NCI-H1092 treated with DMSO at 0.1 percent for 48 hours (cell line): ENCODE results near the gene KRT222.

Experiments used
- DNase-seq: peaks from one replicate; lab custom pipeline; 2025; lab: John Stamatoyannopoulos, UW

Gene KRT222

GRCh38 chr17:40664582-40665333 lies at the start of gene KRT222:
TSS of gene KRT222 (minus strand) at chr17:40665177. CDS start at chr17:40665099, 78 bp downstream.
- no peak for DNase-seq

- no peak for DNase-seq
These were observed 49.5 kb upstream of the KRT222 start for GRCh38 chr17:40714473-40714872.

GRCh38 chr17:40707745-40708144 lies 42.8 kb upstream of the KRT222 start:
- no peak for DNase-seq

GRCh38 chr17:40705584-40705983 lies 40.6 kb upstream of the KRT222 start:
- no peak for DNase-seq

- DNase-seq, result no peak
These were observed 38.7 kb upstream of the KRT222 start, which contains the start of gene KRT24 for GRCh38 chr17:40703652-40704051. TSS of gene KRT24 (minus strand) at chr17:40703752. CDS start at chr17:40703693, 59 bp downstream.

GRCh38 chr17:40702271-40702670 lies 37.3 kb upstream of the KRT222 start:
- DNase-seq, result no peak

- no peak for DNase-seq
These were observed 34.9 kb upstream of the KRT222 start for GRCh38 chr17:40699853-40700252.

GRCh38 chr17:40699371-40699770 lies 34.4 kb upstream of the KRT222 start:
- no peak for DNase-seq

GRCh38 chr17:40697297-40697696 lies 32.3 kb upstream of the KRT222 start:
- DNase-seq, result no peak

GRCh38 chr17:40696651-40697072 lies 31.7 kb upstream of the KRT222 start:
- DNase-seq, result no peak

GRCh38 chr17:40695874-40696472 lies 31.0 kb upstream of the KRT222 start:
- no peak for DNase-seq

GRCh38 chr17:40694584-40694983 lies 29.6 kb upstream of the KRT222 start:
- no peak for DNase-seq

GRCh38 chr17:40687106-40687505 lies 22.1 kb upstream of the KRT222 start:
- DNase-seq, result no peak

- no peak for DNase-seq
These were observed 21.2 kb upstream of the KRT222 start for GRCh38 chr17:40686192-40686591.

- DNase-seq, result no peak
These were observed 16.0 kb upstream of the KRT222 start for GRCh38 chr17:40680998-40681397.

GRCh38 chr17:40679523-40679907 lies 14.5 kb upstream of the KRT222 start:
- no peak for DNase-seq

- no peak for DNase-seq
These were observed 14.0 kb upstream of the KRT222 start for GRCh38 chr17:40678902-40679522.

- no peak for DNase-seq
These were observed 10.9 kb upstream of the KRT222 start for GRCh38 chr17:40675905-40676304.

GRCh38 chr17:40672654-40673053 lies 7.7 kb upstream of the KRT222 start:
- no peak for DNase-seq

GRCh38 chr17:40671282-40671681 lies 6.3 kb upstream of the KRT222 start:
- no peak for DNase-seq

- no peak for DNase-seq
These were observed 1.4 kb upstream of the KRT222 start for GRCh38 chr17:40666331-40666730.

GRCh38 chr17:40663252-40663651 lies 1.7 kb downstream of the KRT222 start:
- DNase-seq, result no peak

- DNase-seq, result no peak
These were observed 5.1 kb downstream of the KRT222 start for GRCh38 chr17:40659911-40660310.
